ENCODE data around the gene USP50. TPM values are rescaled to one million over a fixed set of nuclear protein-coding genes. Genes with fewer than 3 reads are reported as not detected.
A peak's percentile ranks its signal among the peaks of the same experiment; 100 is the strongest.

USP50 gene
- polyA plus RNA-seq, 3 donors: not detected

- Mint-ChIP-seq H3K27me3 (ENCODE audit: low read depth in 3 of 3) (no peaks in the 10 kb centered on the region), H3K9me3 (no peaks in the 10 kb centered on the region), H3K36me3 (peaks cover 67 to 85% of the 10 kb centered on the region in 2 donors), H3K4me3 (no peak overlapping the region), H3K27ac (peak overlapping the region in 1 of 7 donors; percentile 64), H3K4me1 (peaks cover 2% of the 10 kb centered on the region)
- Histone ChIP-seq H3K27me3 (ENCODE audit: control insufficient read depth in 2 of 2, insufficient read depth in 2 of 2, low read length in 2 of 2) (no peaks in the 10 kb centered on the region), H3K36me3 (replicated peaks in 1 of 2; ENCODE audit: control insufficient read depth in 1 of 2, insufficient read depth in 2 of 2, low read length in 2 of 2) (peaks cover 80 to 100% of the 10 kb centered on the region in 2 donors), H2AFZ (ENCODE audit: insufficient read depth, low read depth, low read length, poor library complexity, severe bottlenecking) (no peak overlapping the region), H3K4me2 (replicated peaks; ENCODE audit: extremely low read depth, low read length, poor library complexity, severe bottlenecking) (no peak overlapping the region), H3K9me3 (replicated peaks in 1 of 2; ENCODE audit: control insufficient read depth in 1 of 2, insufficient read depth in 1 of 2, low read length in 2 of 2) (no peaks in the 10 kb centered on the region), H3K4me1 (ENCODE audit: control insufficient read depth in 1 of 2, insufficient read depth in 2 of 2, low read length in 2 of 2) (no peaks in the 10 kb centered on the region), H3K4me3 (replicated peaks in 1 of 3; ENCODE audit: low read depth in 2 of 3, low read length in 3 of 3) (no peak overlapping the region), H4K20me1 (ENCODE audit: insufficient read depth, low read length) (no peaks in the 10 kb centered on the region), H3K79me2 (ENCODE audit: insufficient read depth, low read length) (no peaks in the 10 kb centered on the region), H3K9ac (ENCODE audit: insufficient read depth, low read length, poor library complexity, severe bottlenecking) (no peak overlapping the region), H3K27ac (ENCODE audit: low read depth in 1 of 2, low read length in 2 of 2) (peak overlapping the region in 1 of 2 donors; percentile 37)
- intact Hi-C loops (cut with micrococcal nuclease): no loop called here
- no peak for TF ChIP-seq CTCF (IDR thresholded peaks at IDR 0.05)
- WGBS (ENCODE audit: insufficient coverage): no CpG with 5 or more reads among the region's 3 CpGs
- DNase-seq: no peak
Observed at GRCh38 chr15:50593761-50594160, 47.3 kb upstream of the USP50 start.

DNA sequence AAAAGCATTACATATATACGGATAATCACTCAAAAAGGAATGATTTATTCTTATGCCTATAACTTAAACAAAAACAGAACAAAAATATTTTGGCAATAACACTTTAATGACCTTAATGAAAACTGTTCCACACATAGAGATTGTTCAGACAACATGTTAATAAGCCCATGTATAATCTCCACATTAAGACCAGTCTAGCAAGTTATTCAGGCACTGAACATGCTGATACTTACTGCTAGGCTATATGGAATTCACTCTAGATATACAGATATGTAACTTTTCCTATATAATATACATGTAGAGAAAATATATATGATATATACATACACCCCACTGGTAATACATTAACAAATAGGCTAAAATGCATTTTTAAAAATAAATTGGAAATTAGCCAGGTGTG is 43.8 kb upstream of the USP50 start:
- no peak overlapping the region for H3K27ac Mint-ChIP-seq
- H3K36me3 ChIP-seq (replicated peaks in 1 of 2; ENCODE audit: control insufficient read depth in 1 of 2, insufficient read depth in 2 of 2, low read length in 2 of 2): peaks cover 91 to 100% of the 10 kb centered on the region in 2 donors

More for the DNA sequence above, 43.8 kb upstream of the USP50 start:
- no peak for DNase-seq
- no peak overlapping the region for H3K4me3 ChIP-seq (replicated peaks in 1 of 3; ENCODE audit: low read depth in 2 of 3, low read length in 3 of 3)
- no peak overlapping the region for H2AFZ ChIP-seq (ENCODE audit: insufficient read depth, low read depth, low read length, poor library complexity, severe bottlenecking)
- no peaks in the 10 kb centered on the region for H3K27me3 ChIP-seq (ENCODE audit: control insufficient read depth in 2 of 2, insufficient read depth in 2 of 2, low read length in 2 of 2)
- intact Hi-C loops (cut with micrococcal nuclease): no loop called here
- TF ChIP-seq CTCF (IDR thresholded peaks at IDR 0.05): no peak
- H3K9ac ChIP-seq (ENCODE audit: insufficient read depth, low read length, poor library complexity, severe bottlenecking): no peak overlapping the region
- no CpG with 5 or more reads among the region's 1 CpG for WGBS (ENCODE audit: insufficient coverage)
- H3K27ac ChIP-seq (ENCODE audit: low read depth in 1 of 2, low read length in 2 of 2): no peak overlapping the region
- H3K9me3 ChIP-seq (replicated peaks in 1 of 2; ENCODE audit: control insufficient read depth in 1 of 2, insufficient read depth in 1 of 2, low read length in 2 of 2): no peaks in the 10 kb centered on the region
- no peaks in the 10 kb centered on the region for H3K79me2 ChIP-seq (ENCODE audit: insufficient read depth, low read length)
- Mint-ChIP-seq H3K27me3 (ENCODE audit: low read depth in 3 of 3) (no peaks in the 10 kb centered on the region), H3K36me3 (peaks cover 67 to 78% of the 10 kb centered on the region in 2 donors), H3K9me3 (no peaks in the 10 kb centered on the region), H3K4me3 (no peak overlapping the region), H3K4me1 (peaks cover 2% of the 10 kb centered on the region)
- no peak overlapping the region for H3K4me2 ChIP-seq (replicated peaks; ENCODE audit: extremely low read depth, low read length, poor library complexity, severe bottlenecking)
- no peaks in the 10 kb centered on the region for H4K20me1 ChIP-seq (ENCODE audit: insufficient read depth, low read length)
- no peaks in the 10 kb centered on the region for H3K4me1 ChIP-seq (ENCODE audit: control insufficient read depth in 1 of 2, insufficient read depth in 2 of 2, low read length in 2 of 2)

All from CD14-positive monocyte (primary cell).